CD4-positive, alpha-beta T cell treated with Interleukin-21 for 1 hour (primary cell): ENCODE results near the gene CHID1.
A peak's percentile ranks its signal among the peaks of the same experiment; 100 is the strongest.

Experiments used
- DNase-seq: peaks from one replicate; pipeline ENCODE4 v3.0.0-alpha.2; 2020

Gene CHID1

GRCh38 chr11:910589-911030, at the start of gene CHID1:
Gene CHID1, minus strand, starts transcription at chr11:910810. Its CDS starts 5,994 bp downstream, at chr11:904816.
- peak; percentile 88 for DNase-seq

- no peak for DNase-seq
Measured at GRCh38 chr11:959608-960007, 49.0 kb upstream of the CHID1 start.

- no peak for DNase-seq
Measured at GRCh38 chr11:959027-959426, 48.4 kb upstream of the CHID1 start.

- no peak for DNase-seq
Measured at GRCh38 chr11:958101-958500, 47.5 kb upstream of the CHID1 start.

- DNase-seq, result no peak
Measured at GRCh38 chr11:957212-957920, 46.8 kb upstream of the CHID1 start.

- DNase-seq, result no peak
Measured at GRCh38 chr11:955154-956063, 44.8 kb upstream of the CHID1 start.

GRCh38 chr11:954392-955153, 44.0 kb upstream of the CHID1 start:
- no peak for DNase-seq

- DNase-seq, result no peak
Measured at GRCh38 chr11:953512-953911, 42.9 kb upstream of the CHID1 start.

GRCh38 chr11:952406-953385, 42.1 kb upstream of the CHID1 start:
- no peak for DNase-seq

- DNase-seq, result no peak
Measured at GRCh38 chr11:951507-951906, 40.9 kb upstream of the CHID1 start.

GRCh38 chr11:947744-948143, 37.1 kb upstream of the CHID1 start:
- DNase-seq, result no peak

GRCh38 chr11:945986-946385, 35.4 kb upstream of the CHID1 start:
- DNase-seq, result no peak

GRCh38 chr11:944711-945470, 34.3 kb upstream of the CHID1 start:
- no peak for DNase-seq

GRCh38 chr11:942823-943222, 32.2 kb upstream of the CHID1 start:
- no peak for DNase-seq

- DNase-seq, result no peak
Measured at GRCh38 chr11:940496-941135, 30.0 kb upstream of the CHID1 start.

GRCh38 chr11:937841-938261, 27.2 kb upstream of the CHID1 start:
- DNase-seq, result no peak

GRCh38 chr11:936199-936598, 25.6 kb upstream of the CHID1 start:
- DNase-seq, result no peak

GRCh38 chr11:934527-934926, 23.9 kb upstream of the CHID1 start:
- no peak for DNase-seq

- no peak for DNase-seq
Measured at GRCh38 chr11:933936-934335, 23.3 kb upstream of the CHID1 start.

GRCh38 chr11:933142-933851, 22.7 kb upstream of the CHID1 start:
- no peak for DNase-seq
